Posterior vena cava (tissue), 2 donors: ENCODE data around the gene SERPIND1. TPM values are rescaled to one million over a fixed set of nuclear protein-coding genes. Genes with fewer than 3 reads are reported as not detected.

Experiments
- DNase-seq: peaks from one replicate; pipeline ENCODE4 v3.0.0-alpha.2; 2020; ENCODE audit warnings: low spot score
- intact Hi-C, 2 donors: fragments of 100-400 bp; cut with DNase I; formaldehyde crosslinking; loops; one replicate each; pipeline versions ENCODE4 v1.14.1 to v1.14.2; 2022 to 2023
- total RNA-seq, 2 donors: library from RNA; stranded (reverse); fragmentation: NEBNext Ultra II Directional; extraction: Animal tissue kit (Norgen Biotek cat#: 25700); gene quantifications; one replicate each; pipeline ENCODE4 v1.2.1, GENCODE V29; 2021
- donor health status: DM: yes; HTN: yes; CAD: no.
- donor health status: DM: yes; HTN: yes; CAD: no.

SERPIND1 gene
- total RNA-seq, 2 donors from 2014 or later: not detected

DNA sequence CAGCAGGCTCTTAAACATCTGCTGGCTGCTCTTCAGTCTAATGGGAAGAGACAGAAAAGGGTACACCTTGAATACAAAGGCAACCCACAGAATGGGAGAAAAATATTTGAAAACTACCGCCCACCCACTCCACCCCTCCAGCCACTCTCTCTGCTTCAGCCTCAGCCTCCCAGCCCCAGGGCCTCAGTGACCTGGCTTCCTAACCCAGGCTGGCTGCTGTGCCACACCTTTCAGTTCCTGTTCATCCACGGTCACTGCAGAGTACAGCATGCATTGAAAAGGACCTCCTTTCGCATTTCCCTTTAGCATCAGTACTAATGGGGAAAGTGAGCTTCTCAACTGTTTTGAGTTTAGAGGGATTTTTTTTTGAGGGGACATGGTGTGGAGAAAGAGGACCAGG is 28.8 kb upstream of the SERPIND1 start:
- intact Hi-C loops: no loop called here
- no peak for DNase-seq

GRCh38 chr22:20746431-20747189 is 27.3 kb upstream of the SERPIND1 start:
- intact Hi-C loops: no loop called here
- DNase-seq: no peak

GRCh38 chr22:20747223-20747622 is 26.7 kb upstream of the SERPIND1 start:
- DNase-seq: no peak
- intact Hi-C loops: no loop called here

- DNase-seq: no peak
- intact Hi-C loops: no loop called here
Measured at GRCh38 chr22:20748082-20748481, 25.8 kb upstream of the SERPIND1 start.

GRCh38 chr22:20748731-20749428 is 25.0 kb upstream of the SERPIND1 start:
- intact Hi-C loops: no loop called here
- no peak for DNase-seq

- peak; percentile 73 for DNase-seq
- intact Hi-C loops: no loop called here
Measured at GRCh38 chr22:20749453-20749852, 24.5 kb upstream of the SERPIND1 start.

GRCh38 chr22:20750461-20751184 is 23.3 kb upstream of the SERPIND1 start:
- peak; percentile 87 for DNase-seq
- intact Hi-C loops: no loop called here

DNA sequence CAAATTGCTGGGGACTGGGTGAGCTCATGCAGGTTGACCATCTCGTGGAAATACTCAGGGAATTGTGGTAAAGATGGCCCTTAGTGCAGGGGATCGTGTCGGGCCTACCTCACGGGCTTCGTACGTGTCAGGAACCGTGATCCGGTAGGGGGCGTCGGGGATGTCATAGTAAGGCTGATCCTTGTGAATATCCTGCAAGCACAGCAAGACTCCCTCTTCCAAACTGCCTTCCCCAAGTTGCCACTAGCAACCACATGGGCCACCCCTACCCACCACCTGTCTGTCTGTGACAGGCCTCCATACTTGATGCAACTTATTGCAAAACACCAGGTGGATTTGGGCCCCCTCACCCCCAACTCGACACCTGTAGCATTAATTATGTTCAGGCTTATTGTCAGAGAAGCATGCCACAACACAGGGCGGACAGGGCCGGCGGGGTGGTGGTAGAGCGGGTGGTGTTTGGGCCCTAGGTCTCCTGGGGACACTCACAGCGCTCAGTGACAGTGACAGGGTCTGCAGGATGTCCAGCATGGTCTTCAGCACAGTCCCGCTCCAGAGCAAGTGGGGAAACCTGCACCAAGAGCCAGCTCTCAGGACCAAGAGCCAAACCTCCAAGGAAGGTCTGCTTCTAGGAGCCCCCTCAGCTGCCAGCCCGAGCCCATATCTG is 22.6 kb upstream of the SERPIND1 start:
- DNase-seq: peak; percentile 56
- intact Hi-C loops: no loop called here

- DNase-seq: peak; percentile 78
- intact Hi-C loops: no loop called here
Measured at GRCh38 chr22:20752104-20752741, 21.7 kb upstream of the SERPIND1 start.

DNA sequence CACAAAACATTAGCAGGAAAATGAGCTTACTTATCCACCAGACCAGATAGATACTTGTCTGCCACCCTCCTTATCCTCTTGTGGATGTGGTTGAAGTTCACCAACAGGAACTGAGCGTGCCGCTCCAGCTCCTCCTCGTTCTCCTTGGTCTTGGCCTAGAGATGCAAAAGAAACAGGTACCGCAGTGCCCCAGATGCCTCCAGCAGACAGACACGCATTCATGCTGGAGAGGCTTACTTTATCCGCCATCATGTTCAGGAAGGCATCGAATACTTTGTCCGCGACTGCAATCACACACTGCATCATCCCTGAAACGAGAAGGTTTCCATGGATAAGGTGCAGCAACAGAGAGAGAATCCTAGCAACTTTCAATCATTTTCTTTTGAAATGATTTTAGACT is 21.0 kb upstream of the SERPIND1 start:
- intact Hi-C loops: no loop called here
- peak; percentile 30 for DNase-seq

- peak; percentile 32 for DNase-seq
- intact Hi-C loops: no loop called here
Measured at GRCh38 chr22:20756846-20757245, 17.1 kb upstream of the SERPIND1 start.

GRCh38 chr22:20758688-20759087 is 15.2 kb upstream of the SERPIND1 start:
- intact Hi-C loops: no loop called here
- peak; percentile 28 for DNase-seq

GRCh38 chr22:20760084-20760483 is 13.8 kb upstream of the SERPIND1 start:
- intact Hi-C loops: no loop called here
- no peak for DNase-seq

DNA sequence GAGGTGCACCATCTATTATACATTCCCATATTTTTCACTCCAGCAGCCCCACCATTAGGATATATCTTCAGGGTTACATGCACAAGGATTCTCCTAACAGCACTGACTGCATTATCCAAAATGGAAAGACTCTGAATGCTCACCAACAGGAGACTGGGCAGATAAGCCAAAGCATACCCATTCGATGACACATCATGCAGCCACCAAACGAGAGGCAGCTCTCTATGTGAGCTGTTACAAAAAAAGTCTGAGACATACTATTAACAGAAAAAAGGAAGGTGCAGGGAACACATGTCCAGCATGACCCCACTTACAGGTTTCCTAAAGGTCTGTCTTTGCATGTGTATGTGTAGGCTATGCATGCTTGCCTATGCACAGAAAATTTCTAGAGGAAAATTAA is 12.4 kb upstream of the SERPIND1 start:
- no peak for DNase-seq
- intact Hi-C loops: no loop called here

DNA sequence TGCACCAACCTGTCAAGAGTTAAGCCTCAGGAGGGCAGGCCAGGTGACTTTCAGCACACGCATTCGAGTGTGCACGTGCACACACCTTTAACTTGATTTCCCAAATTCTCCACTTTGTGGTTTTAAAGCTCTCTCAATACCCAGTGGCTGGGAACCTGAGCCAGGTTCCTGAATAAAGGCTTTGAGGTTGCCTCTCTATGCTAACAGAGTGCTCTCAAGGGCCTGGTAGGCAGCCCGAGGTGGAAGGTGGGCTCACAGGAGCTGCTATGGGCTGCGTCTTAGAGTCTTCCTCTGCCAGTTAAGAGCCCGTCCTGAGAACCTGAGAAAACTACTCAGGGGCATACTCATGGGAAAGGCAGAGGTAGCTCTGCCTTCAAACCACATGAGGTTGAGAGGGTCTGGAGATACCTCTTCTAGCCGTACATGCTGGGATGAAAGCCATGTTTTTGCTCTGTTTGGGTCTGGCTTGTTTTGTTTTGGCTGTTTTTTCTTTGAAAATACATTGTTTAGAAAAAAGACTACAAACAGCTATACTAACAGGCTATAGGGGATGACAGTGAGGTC is 11.6 kb upstream of the SERPIND1 start:
- intact Hi-C loops: no loop called here

DNA sequence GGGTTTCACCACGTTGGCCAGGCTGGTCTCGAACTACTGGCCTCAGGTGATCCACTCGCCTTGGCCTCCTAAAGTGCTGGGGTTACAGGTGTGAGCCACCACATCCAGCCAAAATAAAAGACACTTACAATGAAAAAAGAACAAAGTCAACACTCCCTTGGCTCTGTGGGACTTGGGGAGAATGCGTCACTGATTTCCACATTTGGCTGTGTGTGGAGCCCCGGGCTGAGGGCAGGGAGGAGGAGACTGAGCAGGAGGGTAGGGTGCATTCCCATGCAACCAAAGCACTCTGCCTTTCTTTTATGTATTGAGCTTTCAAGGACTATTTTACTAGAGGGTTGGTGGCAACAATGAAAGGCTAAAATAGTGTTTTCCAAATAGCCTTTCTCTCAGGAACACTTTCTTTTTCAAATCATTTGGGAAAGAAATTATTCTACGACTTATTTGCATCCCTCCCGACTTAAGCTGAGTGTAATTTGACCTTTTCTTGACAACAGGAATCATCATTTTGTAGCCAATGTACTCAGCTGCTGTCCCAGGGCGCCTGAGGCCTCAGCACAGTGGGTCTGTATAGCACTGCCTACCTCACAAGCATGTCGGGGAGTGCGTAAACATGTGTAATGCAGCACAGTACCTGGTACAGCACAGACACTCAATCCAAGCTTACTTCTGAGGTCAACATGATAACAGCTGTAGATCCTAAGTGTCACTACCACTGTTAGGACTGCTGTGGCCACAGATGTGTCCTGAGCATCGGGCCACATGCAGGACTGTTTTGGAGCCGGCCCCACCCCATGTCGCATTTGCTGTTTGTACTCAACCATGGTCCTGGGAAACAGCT is 10.1 kb upstream of the SERPIND1 start:
- intact Hi-C loops: no loop called here
- DNase-seq: peak; percentile 29

More for the DNA sequence above, 11.6 kb upstream of the SERPIND1 start:
- DNase-seq: peak; percentile 38

DNA sequence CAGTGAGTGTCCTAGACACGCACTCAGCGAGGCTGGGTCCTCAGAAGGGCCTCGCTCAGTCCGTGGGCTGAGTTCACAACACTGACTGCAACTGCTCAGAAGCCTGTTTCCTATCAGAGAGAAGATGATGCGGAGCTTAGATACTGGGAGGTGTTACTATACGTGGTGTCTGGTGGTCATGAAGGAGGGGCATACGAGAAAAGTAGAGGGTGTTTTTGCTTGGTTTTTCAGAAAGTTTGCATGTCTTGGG is 9.5 kb upstream of the SERPIND1 start:
- DNase-seq: no peak
- intact Hi-C loops: no loop called here

GRCh38 chr22:20764729-20765128 is 9.2 kb upstream of the SERPIND1 start:
- intact Hi-C loops: no loop called here
- DNase-seq: peak; percentile 64
